Liver (tissue), 9 donors: ENCODE results near the gene NSDHL. TPM values are rescaled to one million over a fixed set of nuclear protein-coding genes. Genes with fewer than 3 reads are reported as not detected.

ENCODE experiments used
- DNase-seq: peaks from one replicate; pipeline ENCODE4 v3.0.0-alpha.2; 2017; ENCODE audit warnings: low spot score
- H3K27ac ChIP-seq, 2 donors: one replicate each; pipeline ENCODE4 v1.7.0; 2013; ENCODE audit warnings: inconsistent platforms in 2 of 2, low read length in 2 of 2, control low read depth in 1 of 2, low read depth in 1 of 2, mild to moderate bottlenecking in 1 of 2
- H3K27me3 ChIP-seq, 4 donors: one replicate each; pipeline versions ENCODE4 v1.6.1 to v1.7.0; 2013; ENCODE audit warnings: low read length in 3 of 4, inconsistent platforms in 1 of 4, mild to moderate bottlenecking in 1 of 4, moderate library complexity in 1 of 4; ENCODE audit not compliant: control insufficient read depth in 4 of 4, insufficient read depth in 4 of 4
- H3K36me3 ChIP-seq, 4 donors: one replicate each; pipeline versions ENCODE4 v1.6.1 to v1.7.0; 2013; ENCODE audit warnings: low read length in 3 of 4, mild to moderate bottlenecking in 3 of 4, low read depth in 1 of 4, moderate library complexity in 1 of 4; ENCODE audit not compliant: control insufficient read depth in 4 of 4, insufficient read depth in 3 of 4
- H3K4me1 ChIP-seq, 4 donors: one replicate each; pipeline versions ENCODE4 v1.6.1 to v1.7.0; 2013; ENCODE audit warnings: low read length in 3 of 4, mild to moderate bottlenecking in 3 of 4, moderate library complexity in 1 of 4; ENCODE audit not compliant: control insufficient read depth in 4 of 4, insufficient read depth in 4 of 4
- H3K4me3 ChIP-seq, 3 donors: one replicate each; pipeline versions ENCODE4 v1.6.1 to v1.7.0; 2013; ENCODE audit warnings: low read length in 3 of 3, control low read depth in 1 of 3, low read depth in 1 of 3, mild to moderate bottlenecking in 1 of 3
- H3K9ac ChIP-seq, 2 donors: one replicate each; pipeline ENCODE4 v1.7.0; 2013; ENCODE audit warnings: low read length in 2 of 2, mild to moderate bottlenecking in 2 of 2, moderate library complexity in 2 of 2, control low read depth in 1 of 2, low read depth in 1 of 2
- H3K9me3 ChIP-seq, 4 donors: one replicate each; pipeline versions ENCODE4 v1.6.1 to v1.7.0; 2013; ENCODE audit warnings: low read length in 3 of 4; ENCODE audit not compliant: control insufficient read depth in 4 of 4
- CTCF ChIP-seq: fragments of 150-350 bp; IDR thresholded peaks from 2 replicates; pipeline ENCODE4 v1.5.1; 2017; ENCODE audit warnings: improper control_type of control experiment, low read depth, low read length; ENCODE audit not compliant: missing input control
- EGR1 ChIP-seq, 2 donors: IDR thresholded peaks; 2 replicates each; pipeline ENCODE4 v1.6.1; 2016 to 2018; ENCODE audit warnings: antibody characterized with exemption in 2 of 2, low read depth in 2 of 2
- FOXA1 ChIP-seq: IDR thresholded peaks from 2 replicates; pipeline ENCODE4 v1.6.1; 2016; ENCODE audit warnings: antibody characterized with exemption
- FOXA2 ChIP-seq: IDR thresholded peaks from 2 replicates; pipeline ENCODE4 v1.6.1; 2016; ENCODE audit warnings: antibody characterized with exemption
- GABPA ChIP-seq, 2 donors: IDR thresholded peaks in 1 of 2; conservative IDR thresholded peaks in 1 of 2; 2 replicates each; pipeline ENCODE4 v1.6.1; 2016; ENCODE audit warnings: antibody characterized with exemption in 2 of 2, mild to moderate bottlenecking in 1 of 2, moderate library complexity in 1 of 2
- HNF4A ChIP-seq, 2 donors: conservative IDR thresholded peaks; 2 replicates each; pipeline ENCODE4 v1.6.1; 2016; ENCODE audit warnings: antibody characterized with exemption in 2 of 2, mild to moderate bottlenecking in 2 of 2
- HNF4G ChIP-seq: IDR thresholded peaks from 2 replicates; pipeline ENCODE4 v1.6.1; 2016; ENCODE audit warnings: antibody characterized with exemption
- MAX ChIP-seq: IDR thresholded peaks from 2 replicates; pipeline ENCODE4 v1.6.1; 2016; ENCODE audit warnings: antibody characterized with exemption
- NR2F2 ChIP-seq: IDR thresholded peaks from 2 replicates; pipeline ENCODE4 v1.6.1; 2016; ENCODE audit warnings: antibody characterized with exemption
- RAD21 ChIP-seq, 2 donors: IDR thresholded peaks; 2 replicates each; pipeline ENCODE4 v1.6.1; 2016; ENCODE audit warnings: antibody characterized with exemption in 2 of 2, mild to moderate bottlenecking in 2 of 2
- RXRA ChIP-seq, 2 donors: IDR thresholded peaks; 2 replicates each; pipeline ENCODE4 v1.6.1; 2017 to 2018; ENCODE audit warnings: antibody characterized with exemption in 2 of 2, mild to moderate bottlenecking in 1 of 2
- SP1 ChIP-seq: IDR thresholded peaks from 2 replicates; pipeline ENCODE4 v1.6.1; 2018; ENCODE audit warnings: antibody characterized with exemption, mild to moderate bottlenecking
- TAF1 ChIP-seq: conservative IDR thresholded peaks from 2 replicates; pipeline ENCODE4 v1.6.1; 2016; ENCODE audit warnings: antibody characterized with exemption, mild to moderate bottlenecking
- YY1 ChIP-seq: IDR thresholded peaks from 2 replicates; pipeline ENCODE4 v1.6.1; 2016; ENCODE audit warnings: antibody characterized with exemption, mild to moderate bottlenecking
- WGBS: extraction: QIAGEN DNeasy Blood & Tissue Kit; methylation state at CpG from one replicate; pipeline ENCODE4 v1.1.7; 2013; 5-methylcytosine and 5-hydroxymethylcytosine counted together
- polyA plus RNA-seq, 2 donors: library from polyadenylated mRNA; stranded (reverse) in 1 of 2; unstranded in 1 of 2; fragments of 200-250 nt in 1 of 2; fragments of >200 nt in 1 of 2; fragmentation: Nextera tagmentation in 1 of 2; extraction: Ambion mirVana in 1 of 2; gene quantifications; one replicate each; pipeline versions ENCODE4 v1.2.1 to v1.2.3, GENCODE V29; 2013 to 2015
- total RNA-seq, 2 donors: library from RNA; depleted of rRNA; stranded (reverse); fragments of >200 nt; gene quantifications; one replicate each; pipeline ENCODE4 v1.2.3, GENCODE V29; 2014
- TF ChIP-seq, protein P1 (sequence below): IDR thresholded peaks from 2 replicates; pipeline ENCODE4 v1.6.1; 2016; ENCODE audit warnings: antibody characterized with exemption, mild to moderate bottlenecking
- TF ChIP-seq, protein P2 (sequence below): IDR thresholded peaks from 2 replicates; pipeline ENCODE4 v1.6.1; 2016; ENCODE audit warnings: antibody characterized with exemption
- TF ChIP-seq, protein P3 (sequence below): IDR thresholded peaks from 2 replicates; pipeline ENCODE4 v1.6.1; 2016; ENCODE audit warnings: antibody characterized with exemption
- donor health status: healthy.
- donor health status: healthy.
- donor health status: healthy.
- donor health status: healthy.
- donor health status: healthy.

NSDHL gene
- total and polyA plus RNA-seq, 4 donors = 23.8 to 63.6 (median 38.6) TPM

DNA sequence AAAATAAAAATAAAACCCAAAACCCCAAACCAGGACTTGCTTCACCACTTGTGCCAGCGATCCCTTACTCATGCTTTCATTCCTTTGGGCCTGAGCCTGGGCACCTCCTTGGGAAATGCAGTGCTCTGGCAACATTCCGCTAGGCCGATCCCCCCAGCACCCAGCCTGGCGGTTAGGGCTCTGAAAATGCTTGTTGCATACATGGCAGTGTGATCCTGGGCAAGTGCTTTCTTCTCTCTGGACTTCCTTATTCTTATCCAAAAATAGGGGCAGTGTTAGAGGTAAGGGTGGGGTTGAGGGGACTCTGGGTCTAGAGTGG lies 71.6 kb downstream of the NSDHL start:
- TF ChIP-seq CTCF (no peak), FOXA2 (no peak), RXRA (IDR thresholded peaks at IDR 0.05) (no peak), HNF4A (conservative IDR thresholded peaks at IDR 0.05) (no peak), HNF4G (no peak), RAD21 (IDR thresholded peaks at IDR 0.05) (no peak), TAF1 (no peak), GABPA (IDR thresholded peaks at IDR 0.05 in 1 of 2, conservative IDR thresholded peaks at IDR 0.05 in 1 of 2) (no peak), NR2F2 (no peak), EGR1 (IDR thresholded peaks at IDR 0.05; ENCODE audit: low read depth in 2 of 2) (no peak), SP1 (no peak), MAX (no peak)
- TF ChIP-seq, protein P1, sequence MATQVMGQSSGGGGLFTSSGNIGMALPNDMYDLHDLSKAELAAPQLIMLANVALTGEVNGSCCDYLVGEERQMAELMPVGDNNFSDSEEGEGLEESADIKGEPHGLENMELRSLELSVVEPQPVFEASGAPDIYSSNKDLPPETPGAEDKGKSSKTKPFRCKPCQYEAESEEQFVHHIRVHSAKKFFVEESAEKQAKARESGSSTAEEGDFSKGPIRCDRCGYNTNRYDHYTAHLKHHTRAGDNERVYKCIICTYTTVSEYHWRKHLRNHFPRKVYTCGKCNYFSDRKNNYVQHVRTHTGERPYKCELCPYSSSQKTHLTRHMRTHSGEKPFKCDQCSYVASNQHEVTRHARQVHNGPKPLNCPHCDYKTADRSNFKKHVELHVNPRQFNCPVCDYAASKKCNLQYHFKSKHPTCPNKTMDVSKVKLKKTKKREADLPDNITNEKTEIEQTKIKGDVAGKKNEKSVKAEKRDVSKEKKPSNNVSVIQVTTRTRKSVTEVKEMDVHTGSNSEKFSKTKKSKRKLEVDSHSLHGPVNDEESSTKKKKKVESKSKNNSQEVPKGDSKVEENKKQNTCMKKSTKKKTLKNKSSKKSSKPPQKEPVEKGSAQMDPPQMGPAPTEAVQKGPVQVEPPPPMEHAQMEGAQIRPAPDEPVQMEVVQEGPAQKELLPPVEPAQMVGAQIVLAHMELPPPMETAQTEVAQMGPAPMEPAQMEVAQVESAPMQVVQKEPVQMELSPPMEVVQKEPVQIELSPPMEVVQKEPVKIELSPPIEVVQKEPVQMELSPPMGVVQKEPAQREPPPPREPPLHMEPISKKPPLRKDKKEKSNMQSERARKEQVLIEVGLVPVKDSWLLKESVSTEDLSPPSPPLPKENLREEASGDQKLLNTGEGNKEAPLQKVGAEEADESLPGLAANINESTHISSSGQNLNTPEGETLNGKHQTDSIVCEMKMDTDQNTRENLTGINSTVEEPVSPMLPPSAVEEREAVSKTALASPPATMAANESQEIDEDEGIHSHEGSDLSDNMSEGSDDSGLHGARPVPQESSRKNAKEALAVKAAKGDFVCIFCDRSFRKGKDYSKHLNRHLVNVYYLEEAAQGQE = no peak
- TF ChIP-seq, protein P2, sequence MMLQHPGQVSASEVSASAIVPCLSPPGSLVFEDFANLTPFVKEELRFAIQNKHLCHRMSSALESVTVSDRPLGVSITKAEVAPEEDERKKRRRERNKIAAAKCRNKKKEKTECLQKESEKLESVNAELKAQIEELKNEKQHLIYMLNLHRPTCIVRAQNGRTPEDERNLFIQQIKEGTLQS = no peak
- no peaks in the 10 kb centered on the region for H3K9me3 ChIP-seq
- H3K27me3 ChIP-seq = peaks cover 0 to 4% (median 0%) of the 10 kb centered on the region in 4 donors
- no peak overlapping the region for H3K9ac ChIP-seq
- no peaks in the 10 kb centered on the region for H3K36me3 ChIP-seq
- DNase-seq = no peak
- H3K27ac ChIP-seq = no peak overlapping the region
- H3K4me1 ChIP-seq = no peaks in the 10 kb centered on the region
- WGBS = 93% methylated on average over 4 of the region's 4 CpGs
- H3K4me3 ChIP-seq = no peak overlapping the region

DNA sequence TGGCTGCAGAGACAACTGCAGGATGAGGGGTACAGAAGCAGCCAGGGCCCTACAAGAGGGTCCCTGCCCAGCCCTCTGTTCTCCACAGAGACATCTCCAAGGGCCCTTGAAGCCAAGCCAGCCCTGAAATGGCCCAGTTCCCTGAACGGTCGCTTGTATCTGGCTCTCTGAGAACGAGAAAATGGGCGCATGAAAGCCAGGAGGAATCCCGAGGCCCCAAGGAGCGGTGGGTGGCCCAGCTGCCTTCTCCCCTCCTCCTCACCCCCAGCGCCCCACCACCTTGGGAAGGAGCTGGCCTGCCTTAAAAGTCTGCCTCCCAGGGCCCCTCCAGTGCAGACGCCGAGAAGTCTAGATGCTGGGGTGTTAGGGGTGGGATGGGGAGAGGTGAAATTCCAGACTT lies 72.7 kb downstream of the NSDHL start:
- no peaks in the 10 kb centered on the region for H3K4me1 ChIP-seq
- no peaks in the 10 kb centered on the region for H3K36me3 ChIP-seq
- no peak for DNase-seq
- TF ChIP-seq FOXA2 = no peak
- TF ChIP-seq GABPA (IDR thresholded peaks at IDR 0.05 in 1 of 2, conservative IDR thresholded peaks at IDR 0.05 in 1 of 2) = no peak
- TF ChIP-seq, protein P1 = no peak
- no peak for TF ChIP-seq HNF4A (conservative IDR thresholded peaks at IDR 0.05)
- TF ChIP-seq, protein P3, sequence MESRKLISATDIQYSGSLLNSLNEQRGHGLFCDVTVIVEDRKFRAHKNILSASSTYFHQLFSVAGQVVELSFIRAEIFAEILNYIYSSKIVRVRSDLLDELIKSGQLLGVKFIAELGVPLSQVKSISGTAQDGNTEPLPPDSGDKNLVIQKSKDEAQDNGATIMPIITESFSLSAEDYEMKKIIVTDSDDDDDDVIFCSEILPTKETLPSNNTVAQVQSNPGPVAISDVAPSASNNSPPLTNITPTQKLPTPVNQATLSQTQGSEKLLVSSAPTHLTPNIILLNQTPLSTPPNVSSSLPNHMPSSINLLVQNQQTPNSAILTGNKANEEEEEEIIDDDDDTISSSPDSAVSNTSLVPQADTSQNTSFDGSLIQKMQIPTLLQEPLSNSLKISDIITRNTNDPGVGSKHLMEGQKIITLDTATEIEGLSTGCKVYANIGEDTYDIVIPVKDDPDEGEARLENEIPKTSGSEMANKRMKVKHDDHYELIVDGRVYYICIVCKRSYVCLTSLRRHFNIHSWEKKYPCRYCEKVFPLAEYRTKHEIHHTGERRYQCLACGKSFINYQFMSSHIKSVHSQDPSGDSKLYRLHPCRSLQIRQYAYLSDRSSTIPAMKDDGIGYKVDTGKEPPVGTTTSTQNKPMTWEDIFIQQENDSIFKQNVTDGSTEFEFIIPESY = no peak
- TF ChIP-seq YY1 = no peak
- TF ChIP-seq MAX = no peak
- TF ChIP-seq EGR1 (IDR thresholded peaks at IDR 0.05; ENCODE audit: low read depth in 2 of 2) = no peak
- no peak for TF ChIP-seq CTCF
- TF ChIP-seq FOXA1 = no peak
- TF ChIP-seq SP1 = no peak
- H3K4me3 ChIP-seq = no peak overlapping the region
- H3K9me3 ChIP-seq = no peaks in the 10 kb centered on the region
- 80% methylated on average over 9 of the region's 9 CpGs for WGBS
- H3K9ac ChIP-seq = no peak overlapping the region
- H3K27ac ChIP-seq = no peak overlapping the region
- no peaks in the 10 kb centered on the region for H3K27me3 ChIP-seq
